Tibial nerve (tissue), 4 donors: ENCODE measurements around the gene SLC2A6. TPM values are rescaled to one million over a fixed set of nuclear protein-coding genes. Genes with fewer than 3 reads are reported as not detected.

ENCODE experiments used
- DNase-seq, 2 donors: peaks; one replicate each; pipeline ENCODE4 v3.0.0-alpha.2; 2019; ENCODE audit warnings: low spot score in 2 of 2
- H3K27ac ChIP-seq, 4 donors: fragments of 200-600 bp; sonication (generic) in 3 of 4; one replicate each; pipeline ENCODE4 v1.5.1; 2017 to 2019; ENCODE audit warnings: mild to moderate bottlenecking in 1 of 4
- H3K27me3 ChIP-seq, 2 donors: fragments of 200-600 bp; sonication (generic) in 1 of 2; one replicate each; pipeline versions ENCODE4 v1.5.1 to v1.6.0; 2017 to 2019
- H3K36me3 ChIP-seq, 3 donors: fragments of 200-600 bp; sonication (generic); one replicate each; pipeline ENCODE4 v1.5.1; 2018 to 2019
- H3K4me1 ChIP-seq, 4 donors: fragments of 200-600 bp; sonication (generic) in 3 of 4; one replicate each; pipeline ENCODE4 v1.5.1; 2017 to 2019
- H3K4me3 ChIP-seq, 4 donors: fragments of 200-600 bp; sonication (generic) in 3 of 4; one replicate each; pipeline ENCODE4 v1.5.1; 2017 to 2019; ENCODE audit warnings: mild to moderate bottlenecking in 1 of 4, moderate library complexity in 1 of 4
- H3K9me3 ChIP-seq, 4 donors: fragments of 200-600 bp; sonication (generic) in 3 of 4; one replicate each; pipeline ENCODE4 v1.5.1; 2017 to 2019
- EP300 ChIP-seq, 2 donors: sonication (generic); formaldehyde crosslinking; IDR thresholded peaks; one replicate each; pipeline ENCODE4 v1.6.1; 2017; ENCODE audit warnings: antibody characterized with exemption in 2 of 2, mild to moderate bottlenecking in 1 of 2
- POLR2A ChIP-seq, 2 donors: fragments of 450-650 bp; IDR thresholded peaks; one replicate each; pipeline ENCODE4 v1.6.1; 2017; ENCODE audit warnings: antibody characterized with exemption in 2 of 2, mild to moderate bottlenecking in 2 of 2, moderate library complexity in 2 of 2
- WGBS, 2 donors: methylation state at CpG; one replicate each; pipeline ENCODE4 v1.1.5; 2018; 5-methylcytosine and 5-hydroxymethylcytosine counted together
- total RNA-seq, 4 donors: library from RNA; depleted of rRNA; stranded (reverse); fragments of >200 nt; gene quantifications; one replicate each; pipeline ENCODE4 v1.1.0, GENCODE V29; 2016
- TF ChIP-seq, protein P1 (sequence below), 5 experiments: fragments of 200-600 bp in 3 of 5; fragments of 450-650 bp in 2 of 5; sonication (generic) in 3 of 5; IDR thresholded peaks; one replicate each; pipeline ENCODE4 v1.5.1; 2016 to 2019; ENCODE audit warnings: antibody characterized with exemption in 5 of 5, mild to moderate bottlenecking in 3 of 5, moderate library complexity in 2 of 5

SLC2A6 gene
- total RNA-seq, 4 donors from 2014 or later = 2.1 to 6.3 (median 3.0) TPM

DNA sequence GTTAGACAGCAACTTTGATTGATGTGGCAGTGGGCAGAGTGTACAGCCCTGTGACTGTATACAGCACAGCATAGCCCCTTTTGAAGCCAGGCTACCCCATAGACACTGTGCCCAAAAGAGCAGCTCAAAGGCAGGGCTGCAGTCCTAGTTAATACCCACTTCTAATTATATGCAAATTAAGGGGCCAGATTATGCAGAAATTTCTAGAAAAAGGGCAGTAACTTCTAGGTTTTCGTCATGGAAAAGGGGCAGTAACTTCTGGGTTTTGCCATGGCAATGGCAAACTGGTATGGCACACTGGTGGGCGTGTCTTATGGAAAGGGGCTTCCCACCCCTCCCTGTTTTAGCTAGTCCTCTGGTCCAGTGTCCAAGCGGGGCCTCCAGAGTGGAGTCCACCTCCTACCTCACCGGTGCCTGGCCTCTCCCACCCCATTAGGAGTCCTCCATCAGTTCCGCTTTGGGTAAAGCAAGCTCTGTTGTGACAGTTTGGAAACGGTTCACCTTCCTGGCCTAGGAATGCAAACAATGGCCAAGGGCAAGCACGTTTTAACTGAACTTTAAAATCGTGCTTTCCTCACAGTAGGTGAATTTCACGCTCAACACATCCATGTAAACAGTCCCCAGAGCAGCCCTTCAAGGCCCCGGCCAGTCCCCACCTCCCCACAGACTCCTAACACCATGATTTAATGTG is 51.1 kb downstream of the SLC2A6 start:
- Histone ChIP-seq H3K4me3 (no peak overlapping the region), H3K27me3 (peaks cover 0 to 34% of the 10 kb centered on the region in 2 donors)
- 56 to 59% methylated on average over 10 of the region's 10 CpGs for WGBS, 2 donors

DNA sequence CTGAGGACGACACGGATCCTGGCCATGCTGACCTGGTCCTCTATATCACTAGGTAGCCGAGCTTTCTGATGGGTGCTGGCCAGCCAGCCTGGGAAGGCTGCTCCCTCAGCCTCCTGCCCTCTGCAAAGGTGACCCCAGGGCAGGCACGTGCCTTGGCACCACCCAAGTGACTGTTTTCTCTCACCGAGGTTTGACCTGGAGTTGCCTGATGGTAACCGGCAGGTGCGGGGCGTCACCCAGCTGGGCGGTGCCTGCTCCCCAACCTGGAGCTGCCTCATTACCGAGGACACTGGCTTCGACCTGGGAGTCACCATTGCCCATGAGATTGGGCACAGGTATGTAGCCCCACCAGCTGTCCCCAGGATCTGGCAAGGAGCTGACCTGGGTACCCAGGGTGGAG is 52.9 kb downstream of the SLC2A6 start:
- no peak overlapping the region for H3K4me3 ChIP-seq
- no peak for DNase-seq
- H3K4me1 ChIP-seq = peaks cover 0 to 20% (median 2%) of the 10 kb centered on the region in 4 donors
- 79 to 92% methylated on average over 3 to 11 of the region's 11 CpGs for WGBS, 2 donors
- H3K27me3 ChIP-seq = peaks cover 0 to 34% of the 10 kb centered on the region in 2 donors
- H3K9me3 ChIP-seq = no peaks in the 10 kb centered on the region
- peaks cover 0 to 31% (median 0%) of the 10 kb centered on the region in 3 donors for H3K36me3 ChIP-seq
- TF ChIP-seq POLR2A (IDR thresholded peaks at IDR 0.05) (no peak), EP300 (IDR thresholded peaks at IDR 0.05) (no peak)
- TF ChIP-seq, protein P1, sequence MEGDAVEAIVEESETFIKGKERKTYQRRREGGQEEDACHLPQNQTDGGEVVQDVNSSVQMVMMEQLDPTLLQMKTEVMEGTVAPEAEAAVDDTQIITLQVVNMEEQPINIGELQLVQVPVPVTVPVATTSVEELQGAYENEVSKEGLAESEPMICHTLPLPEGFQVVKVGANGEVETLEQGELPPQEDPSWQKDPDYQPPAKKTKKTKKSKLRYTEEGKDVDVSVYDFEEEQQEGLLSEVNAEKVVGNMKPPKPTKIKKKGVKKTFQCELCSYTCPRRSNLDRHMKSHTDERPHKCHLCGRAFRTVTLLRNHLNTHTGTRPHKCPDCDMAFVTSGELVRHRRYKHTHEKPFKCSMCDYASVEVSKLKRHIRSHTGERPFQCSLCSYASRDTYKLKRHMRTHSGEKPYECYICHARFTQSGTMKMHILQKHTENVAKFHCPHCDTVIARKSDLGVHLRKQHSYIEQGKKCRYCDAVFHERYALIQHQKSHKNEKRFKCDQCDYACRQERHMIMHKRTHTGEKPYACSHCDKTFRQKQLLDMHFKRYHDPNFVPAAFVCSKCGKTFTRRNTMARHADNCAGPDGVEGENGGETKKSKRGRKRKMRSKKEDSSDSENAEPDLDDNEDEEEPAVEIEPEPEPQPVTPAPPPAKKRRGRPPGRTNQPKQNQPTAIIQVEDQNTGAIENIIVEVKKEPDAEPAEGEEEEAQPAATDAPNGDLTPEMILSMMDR (IDR thresholded peaks at IDR 0.05) = no peak
- no peak overlapping the region for H3K27ac ChIP-seq

More for the DNA sequence above, 51.1 kb downstream of the SLC2A6 start:
- Histone ChIP-seq H3K27ac (no peak overlapping the region), H3K36me3 (peaks cover 0 to 31% (median 0%) of the 10 kb centered on the region in 3 donors), H3K4me1 (peaks cover 0 to 20% (median 2%) of the 10 kb centered on the region in 4 donors), H3K9me3 (no peaks in the 10 kb centered on the region)
- no peak for DNase-seq
- TF ChIP-seq POLR2A (IDR thresholded peaks at IDR 0.05) (no peak), EP300 (IDR thresholded peaks at IDR 0.05) (no peak)
- TF ChIP-seq, protein P1 (IDR thresholded peaks at IDR 0.05) = no peak

DNA sequence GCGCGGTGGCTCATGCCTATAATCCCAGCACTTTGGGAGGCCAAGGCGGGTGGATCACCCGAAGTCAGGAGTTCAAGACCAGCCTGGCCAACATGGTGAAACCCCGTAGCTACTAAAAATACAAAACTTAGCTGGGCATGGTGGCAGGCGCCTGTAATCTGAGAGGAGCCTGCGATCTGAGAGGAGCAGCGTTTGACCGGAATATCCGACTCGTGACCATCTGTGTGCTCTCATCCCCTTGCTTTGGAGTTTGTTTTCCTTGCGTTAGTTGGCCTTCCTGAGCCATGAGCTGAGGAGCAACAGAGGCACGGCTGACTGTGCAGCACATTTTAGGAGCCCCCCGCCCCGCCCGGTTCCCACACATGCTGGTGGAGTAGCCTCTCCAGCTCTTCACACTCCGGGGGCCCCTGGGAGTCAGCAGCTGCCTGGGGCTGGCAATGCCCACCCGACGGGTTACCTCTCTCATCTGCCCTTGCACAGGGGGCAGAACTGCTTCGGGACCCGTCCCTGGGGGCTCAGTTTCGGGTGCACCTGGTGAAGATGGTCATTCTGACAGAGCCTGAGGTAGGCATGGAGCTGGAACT is 53.8 kb downstream of the SLC2A6 start:
- Histone ChIP-seq H3K27ac (no peak overlapping the region), H3K36me3 (peaks cover 0 to 31% (median 0%) of the 10 kb centered on the region in 3 donors), H3K9me3 (no peaks in the 10 kb centered on the region), H3K4me1 (peaks cover 0 to 20% (median 2%) of the 10 kb centered on the region in 4 donors), H3K27me3 (peaks cover 0 to 34% of the 10 kb centered on the region in 2 donors), H3K4me3 (no peak overlapping the region)
- WGBS, 2 donors = 89 to 92% methylated on average over 20 to 22 of the region's 22 CpGs
- DNase-seq = no peak
- TF ChIP-seq, protein P1 (IDR thresholded peaks at IDR 0.05) = no peak
- TF ChIP-seq POLR2A (IDR thresholded peaks at IDR 0.05) = no peak
- no peak for TF ChIP-seq EP300 (IDR thresholded peaks at IDR 0.05)

DNA sequence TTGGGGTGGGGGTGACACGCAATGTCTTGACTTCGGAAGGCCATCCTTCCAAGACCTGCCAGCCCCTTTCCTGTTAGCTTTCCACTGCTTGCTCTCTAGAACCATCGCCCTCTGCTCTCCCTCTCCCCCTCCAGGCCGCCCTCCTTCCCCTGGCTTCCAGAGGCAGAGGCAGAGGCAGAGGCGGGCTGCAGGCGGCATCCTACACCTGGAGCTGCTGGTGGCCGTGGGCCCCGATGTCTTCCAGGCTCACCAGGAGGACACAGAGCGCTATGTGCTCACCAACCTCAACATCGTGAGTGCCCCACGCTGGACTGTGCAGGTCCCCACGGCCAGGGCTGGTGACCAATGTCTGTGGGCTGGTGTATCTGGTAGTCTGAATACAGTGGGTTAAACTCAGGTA is 54.7 kb downstream of the SLC2A6 start:
- peaks cover 0 to 31% (median 0%) of the 10 kb centered on the region in 3 donors for H3K36me3 ChIP-seq
- peaks cover 0 to 26% of the 10 kb centered on the region in 2 donors for H3K27me3 ChIP-seq
- no peak overlapping the region for H3K4me3 ChIP-seq
- TF ChIP-seq, protein P1 (IDR thresholded peaks at IDR 0.05) = no peak
- TF ChIP-seq EP300 (IDR thresholded peaks at IDR 0.05) = no peak
- H3K9me3 ChIP-seq = no peaks in the 10 kb centered on the region
- DNase-seq = no peak
- no peak overlapping the region for H3K27ac ChIP-seq
- WGBS, 2 donors = 86 to 91% methylated on average over 12 of the region's 12 CpGs
- peaks cover 0 to 14% (median 2%) of the 10 kb centered on the region in 4 donors for H3K4me1 ChIP-seq

DNA sequence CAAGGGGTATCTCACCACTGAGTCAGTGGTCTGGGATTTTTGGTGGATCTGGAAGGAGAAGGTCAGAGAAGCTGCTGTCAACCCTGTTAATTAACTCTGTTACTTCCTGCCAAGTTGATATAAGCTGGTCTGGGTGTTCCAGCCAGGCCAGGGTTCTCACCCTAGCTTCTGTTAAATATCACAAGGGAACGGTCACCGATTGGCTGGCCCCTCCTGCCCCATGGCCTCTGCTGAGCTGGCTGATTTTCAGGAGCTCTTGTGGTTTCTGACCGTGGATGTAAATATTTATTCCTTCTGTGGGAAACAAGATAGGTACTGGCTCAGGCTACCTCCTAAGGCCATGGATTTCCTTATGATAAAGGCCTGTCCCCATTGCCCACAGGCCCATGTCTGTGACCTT is 55.7 kb downstream of the SLC2A6 start:
- H3K27me3 ChIP-seq = peaks cover 0 to 23% of the 10 kb centered on the region in 2 donors
- peaks cover 0 to 31% (median 0%) of the 10 kb centered on the region in 3 donors for H3K36me3 ChIP-seq
- WGBS, 2 donors = 78 to 87% methylated on average over 3 of the region's 3 CpGs

More for the DNA sequence above, 55.7 kb downstream of the SLC2A6 start:
- TF ChIP-seq, protein P1 (IDR thresholded peaks at IDR 0.05) = no peak
- TF ChIP-seq POLR2A (IDR thresholded peaks at IDR 0.05) (no peak), EP300 (IDR thresholded peaks at IDR 0.05) (no peak)
- no peak for DNase-seq
- no peak overlapping the region for H3K27ac ChIP-seq
- H3K9me3 ChIP-seq = no peaks in the 10 kb centered on the region
- no peak overlapping the region for H3K4me3 ChIP-seq
- peaks cover 0 to 14% (median under 1%) of the 10 kb centered on the region in 4 donors for H3K4me1 ChIP-seq
